HEK293T (cell line): ENCODE data around the gene DPYSL4.

Experiments
- ARNT ChIP-seq: fragments of 450-650 bp; IDR thresholded peaks from 2 replicates; pipeline ENCODE4 v1.6.1; 2017; ENCODE audit warnings: mild to moderate bottlenecking
- BHLHE40 ChIP-seq: fragments of 450-650 bp; IDR thresholded peaks from 2 replicates; pipeline ENCODE4 v1.6.1; 2016; ENCODE audit warnings: mild to moderate bottlenecking, moderate library complexity, borderline replicate concordance
- CTBP1 ChIP-seq: fragments of 450-650 bp; IDR thresholded peaks from 2 replicates; pipeline ENCODE4 v1.6.1; 2016; ENCODE audit warnings: borderline replicate concordance
- ELF4 ChIP-seq: fragments of 450-650 bp; IDR thresholded peaks from 2 replicates; pipeline ENCODE4 v1.6.1; 2017; ENCODE audit warnings: antibody characterized with exemption
- FOXA1 ChIP-seq: fragments of 450-650 bp; IDR thresholded peaks from 2 replicates; pipeline ENCODE4 v1.6.1; 2016; ENCODE audit warnings: mild to moderate bottlenecking
- FOXK2 ChIP-seq: fragments of 450-650 bp; IDR thresholded peaks from 2 replicates; pipeline ENCODE4 v1.6.1; 2016; ENCODE audit warnings: mild to moderate bottlenecking
- FOXM1 ChIP-seq: fragments of 450-650 bp; IDR thresholded peaks from 2 replicates; pipeline ENCODE4 v1.6.1; 2017; ENCODE audit warnings: mild to moderate bottlenecking, borderline replicate concordance
- LEF1 ChIP-seq: fragments of 450-650 bp; IDR thresholded peaks from 2 replicates; pipeline ENCODE4 v1.6.1; 2017; ENCODE audit warnings: mild to moderate bottlenecking, borderline replicate concordance
- NFRKB ChIP-seq: fragments of 450-650 bp; IDR thresholded peaks from 2 replicates; pipeline ENCODE4 v1.6.1; 2016; ENCODE audit warnings: mild to moderate bottlenecking, moderate library complexity
- PKNOX1 ChIP-seq: fragments of 450-650 bp; IDR thresholded peaks from 2 replicates; pipeline ENCODE4 v1.6.1; 2016
- SP1 ChIP-seq: fragments of 450-650 bp; IDR thresholded peaks from 2 replicates; pipeline ENCODE4 v1.6.1; 2017
- SUZ12 ChIP-seq: fragments of 450-650 bp; IDR thresholded peaks from 2 replicates; pipeline ENCODE4 v1.6.1; 2016; ENCODE audit warnings: mild to moderate bottlenecking
- TARDBP ChIP-seq: fragments of 450-650 bp; IDR thresholded peaks from 2 replicates; pipeline ENCODE4 v1.6.1; 2016

- TF ChIP-seq TARDBP (no peak), SUZ12 (no peak), BHLHE40 (no peak), FOXK2 (no peak), SP1 (no peak), ARNT (no peak), PKNOX1 (no peak), NFRKB (no peak), ELF4 (no peak), CTBP1 (no peak), FOXA1 (no peak), FOXM1 (no peak), LEF1 (no peak)
These were observed 26.1 kb downstream of the DPYSL4 start for GRCh38 chr10:132212816-132213215.
